Gastrocnemius medialis (tissue), 4 donors: ENCODE data around the gene C1QTNF3.

Source experiments
- CTCF ChIP-seq, 5 experiments: fragments of 450-650 bp in 3 of 5; fragments of 200-600 bp in 2 of 5; sonication (generic) in 2 of 5; IDR thresholded peaks in 4 of 5; conservative IDR thresholded peaks in 1 of 5; 1 replicate in 4 of 5; 2 replicates in 1 of 5; pipeline ENCODE4 v1.5.1; 2016 to 2019; ENCODE audit warnings: antibody characterized with exemption in 5 of 5, mild to moderate bottlenecking in 3 of 5, moderate library complexity in 3 of 5
- POLR2A ChIP-seq, 2 donors: fragments of 450-650 bp; IDR thresholded peaks; one replicate each; pipeline ENCODE4 v1.6.1; 2017; ENCODE audit warnings: antibody characterized with exemption in 2 of 2, mild to moderate bottlenecking in 2 of 2, moderate library complexity in 2 of 2

- TF ChIP-seq CTCF (IDR thresholded peaks at IDR 0.05 in 4 of 5, conservative IDR thresholded peaks at IDR 0.05 in 1 of 5) (no peak), POLR2A (IDR thresholded peaks at IDR 0.05) (no peak)
Measured at GRCh38 chr5:33984671-33985124, 58.3 kb downstream of the C1QTNF3 start, which contains the start of gene SLC45A2.
